Mesothelial cell of epicardium (in vitro differentiated cells): Measurements from ENCODE around the gene PFKL. TPM values are rescaled to one million over a fixed set of nuclear protein-coding genes. Genes with fewer than 3 reads are reported as not detected.
"Not testable (repeated sequence)": the region's sequence is repeated elsewhere in the genome, so short reads cannot be mapped to it uniquely, and the experiment has no call there.

Experiments
- DNase-seq, 2 experiments: peaks; one replicate each; pipeline ENCODE4 v3.0.0; 2021; ENCODE audit warnings: low spot score in 2 of 2; ENCODE audit not compliant: unreplicated experiment in 2 of 2
- H3K27ac Mint-ChIP-seq: 2 replicates; pipeline ENCODE4 v1.8.0; 2021; ENCODE audit warnings: mixed read lengths
- H3K27me3 Mint-ChIP-seq: 2 replicates; pipeline ENCODE4 v1.8.0; 2021; ENCODE audit warnings: low read depth, mixed read lengths
- H3K36me3 Mint-ChIP-seq: 2 replicates; pipeline ENCODE4 v1.8.0; 2021; ENCODE audit warnings: mixed read lengths
- H3K4me1 Mint-ChIP-seq: 2 replicates; pipeline ENCODE4 v1.8.0; 2021; ENCODE audit warnings: mixed read lengths
- H3K4me3 Mint-ChIP-seq: 2 replicates; pipeline ENCODE4 v1.8.0; 2021; ENCODE audit warnings: mild to moderate bottlenecking, moderate library complexity, mixed read lengths
- H3K9me3 Mint-ChIP-seq: 2 replicates; pipeline ENCODE4 v1.8.0; 2021; ENCODE audit warnings: mixed read lengths
- total RNA-seq: library from RNA; stranded (reverse); gene quantifications from 3 replicates; pipeline ENCODE4 v1.2.1, GENCODE V29; 2021
- TF ChIP-seq, protein P1 (sequence below): fragments of 200-600 bp; sonication (generic); IDR thresholded peaks from one replicate; pipeline ENCODE4 v1.5.0; 2021; ENCODE audit warnings: antibody characterized with exemption; ENCODE audit not compliant: unreplicated experiment

PFKL gene
- total RNA-seq, 1 donor from 2014 or later = 155 TPM

DNA sequence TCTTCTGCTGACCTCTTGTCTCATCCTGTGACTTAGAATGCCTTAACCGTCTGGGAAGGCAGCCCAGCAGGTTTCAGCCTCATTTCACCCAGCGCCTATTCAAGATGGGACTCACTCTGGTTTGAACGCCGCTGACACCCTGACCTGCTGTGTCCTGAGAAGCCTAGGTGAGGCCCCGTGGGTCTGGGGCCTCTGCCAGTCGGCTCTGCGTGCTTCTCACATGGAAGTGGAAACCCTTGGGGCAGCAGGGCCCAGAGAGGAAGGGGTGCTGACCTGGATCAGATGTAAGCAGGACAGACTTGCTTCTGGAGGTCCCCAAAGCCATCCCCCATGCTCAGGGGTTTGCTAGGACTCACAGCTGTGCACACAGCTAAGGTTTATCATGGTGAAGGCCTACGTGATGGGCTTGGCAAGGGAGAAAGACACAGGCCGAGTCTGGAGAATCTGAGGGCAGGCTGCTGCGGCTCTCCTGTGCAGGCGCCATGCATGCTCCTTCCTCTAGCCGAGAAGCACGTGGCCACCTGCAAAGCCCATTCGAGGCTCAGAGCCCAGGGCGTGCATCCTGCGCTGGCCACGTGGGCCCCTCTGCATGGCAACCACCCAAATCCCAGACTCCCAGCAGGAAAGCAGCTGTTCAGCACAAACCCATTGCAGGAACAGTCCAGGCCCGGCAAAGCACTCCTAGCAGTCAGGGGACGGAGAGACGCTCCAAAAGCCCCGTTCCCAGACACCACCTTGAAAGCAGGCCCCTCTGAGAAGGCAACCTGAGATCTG lies 57.4 kb downstream of the PFKL start:
- no peak overlapping the region for H3K4me3 Mint-ChIP-seq
- DNase-seq = no peak
- peaks cover 2% of the 10 kb centered on the region for H3K27me3 Mint-ChIP-seq
- no peak overlapping the region for H3K27ac Mint-ChIP-seq
- TF ChIP-seq, protein P1, sequence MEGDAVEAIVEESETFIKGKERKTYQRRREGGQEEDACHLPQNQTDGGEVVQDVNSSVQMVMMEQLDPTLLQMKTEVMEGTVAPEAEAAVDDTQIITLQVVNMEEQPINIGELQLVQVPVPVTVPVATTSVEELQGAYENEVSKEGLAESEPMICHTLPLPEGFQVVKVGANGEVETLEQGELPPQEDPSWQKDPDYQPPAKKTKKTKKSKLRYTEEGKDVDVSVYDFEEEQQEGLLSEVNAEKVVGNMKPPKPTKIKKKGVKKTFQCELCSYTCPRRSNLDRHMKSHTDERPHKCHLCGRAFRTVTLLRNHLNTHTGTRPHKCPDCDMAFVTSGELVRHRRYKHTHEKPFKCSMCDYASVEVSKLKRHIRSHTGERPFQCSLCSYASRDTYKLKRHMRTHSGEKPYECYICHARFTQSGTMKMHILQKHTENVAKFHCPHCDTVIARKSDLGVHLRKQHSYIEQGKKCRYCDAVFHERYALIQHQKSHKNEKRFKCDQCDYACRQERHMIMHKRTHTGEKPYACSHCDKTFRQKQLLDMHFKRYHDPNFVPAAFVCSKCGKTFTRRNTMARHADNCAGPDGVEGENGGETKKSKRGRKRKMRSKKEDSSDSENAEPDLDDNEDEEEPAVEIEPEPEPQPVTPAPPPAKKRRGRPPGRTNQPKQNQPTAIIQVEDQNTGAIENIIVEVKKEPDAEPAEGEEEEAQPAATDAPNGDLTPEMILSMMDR = no peak
- H3K36me3 Mint-ChIP-seq = no peaks in the 10 kb centered on the region
- no peaks in the 10 kb centered on the region for H3K9me3 Mint-ChIP-seq
- no peaks in the 10 kb centered on the region for H3K4me1 Mint-ChIP-seq

DNA sequence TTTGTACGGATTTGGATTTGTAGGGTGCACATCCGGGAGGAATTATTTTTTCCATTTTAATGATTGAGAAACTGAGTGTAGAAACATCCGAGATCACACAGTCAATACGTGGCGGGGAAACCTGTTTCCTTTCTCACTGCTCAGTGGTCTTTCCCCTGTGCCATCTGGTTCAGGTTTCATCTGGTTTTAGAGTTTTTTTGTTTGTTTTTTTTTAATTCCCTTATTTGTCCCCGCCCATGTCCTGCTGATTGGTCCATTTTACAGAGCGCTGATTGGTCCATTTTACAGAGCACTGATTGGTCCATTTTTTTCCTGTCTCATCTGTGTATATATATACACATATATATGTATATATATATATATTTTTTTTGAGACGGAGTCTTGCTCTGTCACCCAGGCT lies 59.5 kb downstream of the PFKL start:
- DNase-seq = no peak
- TF ChIP-seq, protein P1 = no peak
- H3K27me3 Mint-ChIP-seq = peaks cover 13% of the 10 kb centered on the region
- H3K9me3 Mint-ChIP-seq = peaks cover 9% of the 10 kb centered on the region
- no peaks in the 10 kb centered on the region for H3K36me3 Mint-ChIP-seq
- H3K4me1 Mint-ChIP-seq = no peaks in the 10 kb centered on the region
- H3K27ac Mint-ChIP-seq = no peak overlapping the region
- no peak overlapping the region for H3K4me3 Mint-ChIP-seq

DNA sequence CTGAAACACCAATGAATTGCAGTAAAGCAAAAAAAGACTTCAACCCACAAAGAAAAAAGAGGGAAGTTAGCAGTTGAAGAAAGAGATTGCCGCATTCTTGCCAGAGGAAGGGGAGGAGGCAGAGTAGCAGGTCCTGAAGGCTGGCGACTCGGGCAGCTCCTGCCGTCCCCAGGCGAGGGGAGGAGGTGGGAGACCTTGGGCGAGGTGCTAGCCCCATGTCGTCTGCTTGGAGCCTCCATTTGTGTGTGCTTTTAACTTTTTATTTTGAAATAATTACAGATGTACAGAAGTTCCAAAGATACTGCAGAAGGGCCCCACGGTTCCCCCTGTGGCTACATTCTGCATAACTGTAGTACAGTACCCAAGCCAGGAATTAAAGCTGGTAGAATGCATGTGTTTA lies 60.3 kb downstream of the PFKL start:
- DNase-seq = no peak
- Mint-ChIP-seq H3K27me3 (peaks cover 14% of the 10 kb centered on the region), H3K4me1 (no peaks in the 10 kb centered on the region), H3K4me3 (no peak overlapping the region), H3K9me3 (peaks cover 9% of the 10 kb centered on the region), H3K27ac (no peak overlapping the region), H3K36me3 (no peaks in the 10 kb centered on the region)
- TF ChIP-seq, protein P1 = peak; percentile 14

DNA sequence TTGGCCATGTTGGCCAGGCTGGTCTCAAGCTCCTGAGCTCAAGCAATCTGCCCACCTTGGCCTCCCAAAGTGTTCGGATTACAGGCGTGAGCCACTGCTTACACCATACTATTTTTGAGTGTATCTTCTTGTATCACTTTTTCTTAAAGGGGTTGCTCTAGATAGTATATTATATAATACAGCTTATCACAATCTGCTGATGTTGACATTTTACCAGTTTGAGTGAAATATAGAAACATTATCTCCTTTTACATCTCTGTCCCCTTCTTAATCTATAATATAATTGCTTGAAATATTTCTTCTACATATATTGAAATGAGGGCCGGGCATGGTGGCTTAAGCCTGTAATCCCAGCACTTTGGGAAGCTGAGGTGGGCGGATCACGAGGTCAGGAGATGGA lies 62.0 kb downstream of the PFKL start:
- not testable (repeated sequence) for H3K27ac Mint-ChIP-seq, DNase-seq, H3K36me3 Mint-ChIP-seq, H3K4me1 Mint-ChIP-seq, H3K9me3 Mint-ChIP-seq, H3K4me3 Mint-ChIP-seq
- peaks cover 14% of the 10 kb centered on the region for H3K27me3 Mint-ChIP-seq

DNA sequence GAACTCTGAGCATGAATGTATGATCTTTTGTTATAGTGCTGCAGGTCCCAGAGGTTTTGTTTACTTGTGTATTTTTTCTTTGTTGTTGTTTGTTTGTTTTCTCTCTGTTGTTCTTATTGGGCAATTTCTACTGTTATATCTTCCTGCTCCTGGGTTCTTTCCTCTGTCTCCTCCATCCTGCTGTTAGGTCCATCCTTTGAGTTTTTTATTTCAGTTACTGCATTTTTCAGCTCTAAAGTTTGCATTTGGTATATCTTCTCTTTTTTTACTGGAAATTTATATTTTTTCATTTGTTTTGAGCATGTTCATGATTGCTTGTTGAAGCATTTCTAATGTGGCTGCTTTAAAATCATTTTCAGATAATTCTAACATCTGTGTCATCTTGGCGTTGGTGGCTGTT lies 63.4 kb downstream of the PFKL start:
- Mint-ChIP-seq H3K4me1 (no peaks in the 10 kb centered on the region), H3K27ac (no peak overlapping the region), H3K27me3 (peaks cover 20% of the 10 kb centered on the region), H3K36me3 (no peaks in the 10 kb centered on the region), H3K9me3 (peaks cover 9% of the 10 kb centered on the region), H3K4me3 (no peak overlapping the region)
- DNase-seq = no peak
- TF ChIP-seq, protein P1 = no peak

DNA sequence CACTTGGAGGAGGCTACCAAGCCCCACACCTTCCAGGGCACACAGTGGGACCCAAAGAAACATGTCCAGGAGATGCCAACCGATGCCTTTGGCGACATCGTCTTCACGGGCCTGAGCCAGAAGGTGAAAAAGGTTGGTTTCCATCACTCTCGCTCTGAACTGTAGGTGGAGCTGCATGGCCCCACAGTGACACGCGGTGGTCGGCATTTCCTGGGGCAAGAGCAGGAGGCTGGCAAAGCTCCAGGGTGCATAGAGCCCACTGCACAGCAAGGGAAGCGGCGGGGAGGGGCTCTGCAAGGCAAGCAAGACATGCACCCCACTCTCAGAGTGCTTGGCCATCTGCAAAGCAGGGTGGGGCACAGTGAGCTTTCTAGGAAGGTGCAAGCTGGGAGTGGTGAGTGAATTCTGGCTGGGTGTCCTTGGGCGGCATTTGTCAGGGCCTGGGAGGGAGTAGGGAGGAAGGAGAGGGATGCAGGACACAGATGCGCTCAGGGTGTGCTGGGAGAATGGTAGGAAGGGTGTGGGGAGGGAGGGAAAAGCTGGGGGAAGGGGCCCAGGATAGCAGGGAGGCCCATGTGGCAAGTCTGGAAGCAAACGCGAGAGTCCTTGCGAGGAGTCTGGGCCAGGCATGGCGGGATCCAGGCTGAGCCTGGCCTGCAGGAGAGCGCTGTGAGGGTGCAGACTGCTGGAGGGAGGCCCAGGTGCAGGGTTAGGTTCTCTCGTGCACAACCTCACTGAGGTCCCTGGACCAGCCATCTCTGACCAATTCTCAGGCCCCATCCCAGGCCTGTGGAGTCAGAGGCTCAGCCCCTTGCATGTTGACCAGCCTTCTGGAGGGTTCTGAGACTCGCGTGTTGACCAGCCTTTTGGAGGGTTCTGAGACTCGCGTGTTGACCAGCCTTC lies 64.5 kb downstream of the PFKL start:
- no peak overlapping the region for H3K27ac Mint-ChIP-seq
- H3K9me3 Mint-ChIP-seq = peaks cover 9% of the 10 kb centered on the region
- no peak overlapping the region for H3K4me3 Mint-ChIP-seq
- no peaks in the 10 kb centered on the region for H3K36me3 Mint-ChIP-seq
- TF ChIP-seq, protein P1 = no peak
- H3K4me1 Mint-ChIP-seq = peaks cover 7% of the 10 kb centered on the region
- DNase-seq = no peak
- H3K27me3 Mint-ChIP-seq = peaks cover 30% of the 10 kb centered on the region
